ENCODE data around the gene TMEM140.
A peak's percentile ranks its signal among the peaks of the same experiment; 100 is the strongest.
"Not testable (repeated sequence)": the region's sequence is repeated elsewhere in the genome, so short reads cannot be mapped to it uniquely, and the experiment has no call there.

The TMEM140 gene

DNA sequence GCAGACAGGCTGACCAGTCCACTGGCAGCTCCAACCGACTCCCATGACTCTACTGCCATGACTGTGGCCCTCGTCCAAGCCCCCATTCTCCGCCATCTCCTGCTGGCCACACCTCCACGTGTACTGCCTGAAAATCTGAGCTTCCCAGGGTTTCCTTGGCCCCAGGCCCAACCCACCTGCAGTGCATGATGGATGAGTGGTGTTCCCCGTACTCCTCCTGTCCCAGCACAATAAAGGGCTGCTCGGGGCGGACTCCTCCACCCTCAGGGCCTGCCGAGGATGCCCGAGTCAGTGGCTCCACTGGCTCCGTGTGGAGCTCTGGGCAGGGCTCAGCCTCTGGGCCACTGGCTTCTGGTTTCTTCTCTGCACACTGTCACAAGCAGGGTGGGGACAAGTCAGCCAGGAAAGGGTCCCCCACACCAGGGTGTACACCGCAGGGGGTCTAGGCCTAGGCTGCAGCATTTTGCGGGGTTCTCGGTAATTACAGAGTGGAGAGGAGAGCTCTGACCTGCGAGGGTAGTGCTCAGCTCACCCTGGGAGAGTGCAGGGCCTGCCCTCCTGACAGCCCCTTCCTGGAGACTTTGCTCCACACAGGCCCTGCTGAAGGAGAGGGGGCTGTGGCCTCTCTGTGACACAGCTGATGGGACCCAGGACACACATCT lies 48.2 kb downstream of the TMEM140 start:
- no peak for DNase-seq

DNA sequence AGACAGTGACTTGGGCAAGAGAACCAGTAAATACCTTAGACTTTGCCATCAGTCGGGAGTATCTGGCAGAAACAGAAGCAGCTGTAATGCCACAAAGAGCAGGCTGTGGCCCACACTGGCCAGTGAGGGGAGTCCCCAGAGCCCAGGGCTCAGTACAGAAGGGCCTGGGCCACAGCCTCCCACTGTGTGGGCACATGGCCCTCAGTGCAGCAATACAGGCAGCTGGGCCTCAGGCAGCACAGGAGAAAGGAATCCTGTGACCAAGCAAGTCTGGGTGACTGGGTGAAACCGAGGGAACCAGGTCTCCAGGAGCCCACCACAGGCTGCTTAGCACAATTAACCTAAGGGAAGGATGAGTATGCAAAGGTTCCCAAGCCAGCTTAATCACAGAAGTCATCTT lies 49.5 kb downstream of the TMEM140 start:
- DNase-seq = no peak

- DNase-seq = no peak
Observed at GRCh38 chr7:135197906-135198655, 50.2 kb downstream of the TMEM140 start.

DNA sequence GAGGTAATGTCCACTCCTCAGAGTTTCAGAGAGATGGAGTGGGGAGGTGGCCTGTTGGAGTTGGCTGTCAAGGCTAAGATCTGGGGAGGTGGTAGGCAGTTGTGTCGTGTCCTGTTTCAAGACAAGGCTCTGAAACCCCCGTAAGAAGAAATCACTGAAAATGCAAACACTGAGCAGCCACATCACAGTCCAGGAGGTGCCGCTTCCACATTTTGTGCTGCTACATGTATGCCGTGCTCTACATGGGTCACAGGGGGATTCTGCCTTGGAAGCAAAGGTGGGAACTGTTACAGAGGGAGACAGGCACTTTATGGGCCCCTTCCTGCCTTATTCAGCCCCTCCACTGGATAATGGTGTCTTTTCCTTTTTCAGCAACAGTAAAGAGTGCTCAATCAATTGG lies 51.6 kb downstream of the TMEM140 start:
- DNase-seq = no peak

- no peak for DNase-seq
Observed at GRCh38 chr7:135200821-135201331, 53.0 kb downstream of the TMEM140 start.

DNA sequence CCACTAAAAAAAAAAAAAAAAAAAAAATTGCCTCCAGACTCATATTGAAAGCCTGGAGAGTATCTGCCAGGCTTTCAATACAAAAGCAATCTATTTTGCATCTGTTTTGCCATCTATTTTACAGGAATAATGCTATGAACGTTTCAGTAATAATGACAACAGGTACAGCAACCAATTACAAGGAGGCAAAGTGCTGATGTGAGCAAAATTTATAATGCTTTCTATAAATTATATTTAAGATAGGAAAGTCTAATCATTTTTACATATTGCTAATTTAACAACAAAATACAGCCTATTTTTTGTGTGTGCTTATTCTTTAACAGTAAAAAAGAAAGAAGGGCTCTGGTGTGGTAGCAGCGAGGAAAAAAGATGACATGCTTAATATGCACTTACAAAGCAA lies 53.5 kb downstream of the TMEM140 start:
- no peak for DNase-seq

DNA sequence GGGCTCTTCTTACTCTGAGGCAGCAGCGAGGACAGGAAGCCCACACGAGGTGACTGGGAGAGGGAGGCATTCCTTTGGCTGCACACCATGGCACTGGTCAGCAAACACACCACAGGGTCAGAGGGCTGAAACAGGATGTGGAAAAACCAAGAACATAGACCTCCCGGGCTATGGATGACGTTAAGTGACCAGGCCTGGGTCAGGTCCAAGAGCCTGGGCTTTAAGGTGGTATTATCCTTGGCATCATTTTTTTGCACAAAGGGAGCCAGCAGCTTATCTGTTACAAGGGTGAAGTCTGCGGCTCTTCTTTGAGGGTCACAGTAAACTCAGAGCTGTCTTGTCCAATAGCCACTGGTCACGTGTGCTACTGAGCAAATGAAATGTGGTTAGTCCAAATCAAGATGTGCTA lies 56.5 kb downstream of the TMEM140 start:
- no peak for DNase-seq

- no peak for DNase-seq
Observed at GRCh38 chr7:135204876-135205275, 57.0 kb downstream of the TMEM140 start.

DNA sequence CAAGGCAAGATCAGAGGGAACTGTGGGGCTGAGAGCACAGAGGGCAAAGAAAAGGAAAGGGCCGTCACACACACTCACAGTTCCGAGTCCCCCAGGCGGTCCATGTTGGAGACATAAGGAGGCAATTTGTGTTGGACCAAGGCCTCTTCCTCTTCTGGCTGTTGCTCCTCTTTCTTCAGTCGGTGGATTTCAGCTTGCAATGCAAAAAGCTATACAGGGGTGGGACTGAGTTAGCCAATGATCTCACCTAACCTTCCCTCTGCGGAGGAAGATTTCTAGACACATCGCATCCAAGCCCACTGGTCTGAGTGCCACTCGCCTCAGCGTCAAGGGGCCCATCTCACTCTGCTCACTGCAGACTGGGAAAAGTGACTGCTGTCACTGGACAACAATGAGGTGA lies 58.0 kb downstream of the TMEM140 start:
- DNase-seq = no peak

DNA sequence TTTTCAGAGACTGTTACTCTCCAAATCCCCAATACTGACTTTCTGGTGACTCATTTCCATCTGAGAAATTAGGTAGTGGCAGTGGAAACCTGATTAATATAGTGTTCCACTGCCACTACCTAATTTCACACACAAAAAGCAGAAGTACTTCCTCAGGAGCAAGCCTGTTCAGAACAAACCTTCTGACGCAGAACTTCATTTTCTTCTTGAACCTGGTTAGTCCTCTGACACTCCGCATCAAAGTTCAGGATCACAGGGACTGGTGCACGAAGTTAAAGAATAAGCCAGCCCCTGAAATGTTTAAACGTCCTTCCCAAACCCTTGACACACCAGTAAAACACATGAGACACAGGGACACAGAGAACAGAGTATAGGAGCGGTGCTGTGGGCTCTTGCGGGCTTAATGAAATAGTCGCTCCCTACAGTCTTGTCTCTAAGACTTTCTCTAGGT lies 59.1 kb downstream of the TMEM140 start:
- DNase-seq = no peak

DNA sequence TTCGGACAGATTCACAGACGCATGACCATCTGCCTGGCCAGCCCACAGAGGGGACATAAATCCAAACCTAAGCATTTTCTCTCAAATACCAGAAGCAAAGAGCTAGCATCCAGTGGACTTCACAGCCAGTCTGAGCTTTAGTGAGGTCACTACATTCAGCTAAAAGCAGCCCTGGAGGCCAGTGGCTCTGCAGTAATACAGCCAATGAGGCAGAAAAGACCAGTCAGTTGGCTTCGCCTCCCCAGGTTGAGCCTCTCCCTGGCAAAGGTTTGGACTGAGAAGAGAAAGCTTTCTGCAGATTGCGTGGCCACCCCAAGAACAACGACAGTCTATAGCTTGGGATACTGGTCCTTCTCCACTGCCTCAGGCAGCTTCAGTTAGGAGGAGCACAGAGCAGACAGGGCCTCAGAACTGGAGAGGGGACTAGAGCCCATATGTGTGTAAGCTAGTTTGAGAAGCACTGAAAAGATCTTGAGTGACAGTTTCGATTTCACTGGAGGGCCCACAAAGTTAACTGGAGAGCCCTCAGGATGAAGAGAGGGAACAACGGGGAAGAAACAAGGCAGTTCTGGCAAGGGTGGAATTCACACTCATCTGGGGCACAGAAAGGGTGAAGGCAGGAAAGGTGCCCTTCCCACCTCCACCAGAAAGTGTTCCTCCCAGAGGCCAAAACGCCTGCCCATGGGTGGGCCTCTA lies 59.7 kb downstream of the TMEM140 start:
- DNase-seq = no peak

- DNase-seq = no peak
Observed at GRCh38 chr7:135208102-135208793, 60.4 kb downstream of the TMEM140 start.

GRCh38 chr7:135209225-135209834 lies 61.5 kb downstream of the TMEM140 start:
- DNase-seq = no peak

- peak; percentile 11 for DNase-seq
Observed at GRCh38 chr7:135210888-135211178, 63.0 kb downstream of the TMEM140 start.

- DNase-seq = peak; percentile 64
Observed at GRCh38 chr7:135211179-135211945, 63.5 kb downstream of the TMEM140 start, which contains the start of gene WDR91. TSS of gene WDR91 (minus strand) at chr7:135211526. CDS start at chr7:135211502, 24 bp downstream.

DNA sequence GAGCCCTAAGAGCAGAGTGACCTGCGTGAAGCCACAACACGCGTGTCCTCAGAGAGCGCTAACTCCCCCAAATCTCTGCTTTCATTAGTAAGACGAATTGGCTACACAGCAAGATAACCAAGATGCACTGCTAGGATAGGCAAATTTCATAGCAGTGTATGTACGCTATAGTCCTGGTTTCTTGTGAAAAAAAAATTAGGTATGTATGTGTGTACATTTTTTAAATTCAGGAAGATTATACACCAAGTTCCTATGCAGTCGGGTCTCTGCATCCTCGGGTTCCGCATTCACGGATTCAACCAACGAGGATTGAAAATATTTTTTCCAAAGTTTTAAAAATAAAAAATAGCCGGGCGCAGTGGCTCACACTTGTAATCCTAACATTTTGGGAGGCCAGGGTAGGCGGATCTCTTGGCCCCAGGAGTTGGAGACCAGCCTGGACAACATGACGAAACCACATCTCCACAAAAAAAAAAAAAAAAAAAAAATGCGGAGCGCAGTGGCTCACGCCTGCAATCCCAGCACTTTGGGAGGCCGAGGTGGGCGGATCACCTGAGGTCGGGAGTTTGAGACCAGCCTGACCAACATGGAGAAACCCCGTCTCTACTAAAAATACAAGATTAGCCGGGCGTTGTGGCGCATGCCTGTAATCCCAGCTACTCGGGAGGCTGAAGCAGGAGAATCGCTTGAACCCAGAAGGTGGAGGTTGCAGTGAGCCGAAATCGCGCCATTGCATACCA lies 64.2 kb downstream of the TMEM140 start:
- DNase-seq = not testable (repeated sequence)

- DNase-seq = no peak
Observed at GRCh38 chr7:135213831-135214230, 66.0 kb downstream of the TMEM140 start.

DNA sequence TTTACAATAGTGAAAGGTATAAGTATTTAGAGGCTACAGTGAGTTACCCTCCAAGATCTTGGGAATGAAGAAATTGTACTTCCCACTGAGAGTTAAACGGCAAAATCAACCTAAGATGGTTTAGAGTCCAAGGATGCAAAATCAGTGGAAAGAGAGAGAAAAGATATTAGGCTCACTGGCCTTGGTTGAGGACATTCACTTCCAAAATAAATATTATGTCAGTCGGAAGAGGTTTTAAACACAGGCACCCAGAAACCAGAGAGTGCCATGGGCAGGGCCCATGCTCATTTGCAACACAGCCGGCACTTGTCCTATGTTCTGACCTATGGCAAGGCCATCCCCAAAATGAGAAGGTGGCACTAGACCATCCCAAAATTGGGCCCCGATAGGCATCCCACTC lies 67.3 kb downstream of the TMEM140 start:
- no peak for DNase-seq

GRCh38 chr7:135215698-135216097 lies 67.8 kb downstream of the TMEM140 start:
- no peak for DNase-seq

All from NCI-H748 treated with DMSO at 0.1 percent for 48 hours (cell line).